Esophagus muscularis mucosa (tissue), 4 donors: ENCODE measurements around the gene BAG5. TPM values are rescaled to one million over a fixed set of nuclear protein-coding genes. Genes with fewer than 3 reads are reported as not detected.

Source experiments
- DNase-seq: peaks from one replicate; pipeline ENCODE4 v3.0.0-alpha.2; 2017; ENCODE audit errors: extremely low spot score
- H3K27ac ChIP-seq, 4 donors: fragments of 200-600 bp; sonication (generic); replicated peaks in 1 of 4; 1 replicate in 3 of 4; 2 replicates in 1 of 4; pipeline ENCODE4 v1.5.1; 2016 to 2019; ENCODE audit warnings: mild to moderate bottlenecking in 1 of 4
- H3K27me3 ChIP-seq, 4 donors: fragments of 200-600 bp; sonication (generic); one replicate each; pipeline versions ENCODE4 v1.5.1 to v1.6.0; 2016 to 2019
- H3K36me3 ChIP-seq, 4 donors: fragments of 200-600 bp; sonication (generic); one replicate each; pipeline ENCODE4 v1.5.1; 2016 to 2019
- H3K4me1 ChIP-seq, 4 donors: fragments of 200-600 bp; sonication (generic); one replicate each; pipeline ENCODE4 v1.5.1; 2016 to 2019
- H3K4me3 ChIP-seq, 4 donors: fragments of 200-600 bp; sonication (generic); 1 replicate in 2 of 4; 2 replicates in 2 of 4; pipeline ENCODE4 v1.5.1; 2016 to 2019; ENCODE audit warnings: mild to moderate bottlenecking in 4 of 4, moderate library complexity in 1 of 4
- H3K9me3 ChIP-seq, 4 donors: fragments of 200-600 bp; sonication (generic); 1 replicate in 3 of 4; 2 replicates in 1 of 4; pipeline ENCODE4 v1.5.1; 2016 to 2019
- EP300 ChIP-seq: sonication (generic); formaldehyde crosslinking; IDR thresholded peaks from one replicate; pipeline ENCODE4 v1.6.1; 2017; ENCODE audit warnings: antibody characterized with exemption
- POLR2A ChIP-seq: fragments of 450-650 bp; IDR thresholded peaks from one replicate; pipeline ENCODE4 v1.6.1; 2017; ENCODE audit warnings: antibody characterized with exemption, moderate library complexity, mild to moderate bottlenecking, low read depth
- POLR2AphosphoS5 ChIP-seq, 2 donors: sonication (generic); formaldehyde crosslinking; IDR thresholded peaks; one replicate each; pipeline ENCODE4 v1.6.1; 2017; ENCODE audit warnings: antibody characterized with exemption in 2 of 2
- WGBS: methylation state at CpG from one replicate; pipeline ENCODE4 v1.1.5; 2018; 5-methylcytosine and 5-hydroxymethylcytosine counted together
- intact Hi-C: fragments of 100-400 bp; cut with DNase I; formaldehyde crosslinking; loops from one replicate; pipeline ENCODE4 v1.15.1; 2023
- total RNA-seq, 4 donors: library from RNA; depleted of rRNA; stranded (reverse); fragments of >200 nt; gene quantifications; one replicate each; pipeline versions ENCODE4 v1.1.0 to v1.2.1, GENCODE V29; 2016
- TF ChIP-seq, protein P1 (sequence below), 3 experiments: fragments of 200-600 bp in 2 of 3; fragments of 450-650 bp in 1 of 3; sonication (generic) in 2 of 3; IDR thresholded peaks; one replicate each; pipeline ENCODE4 v1.5.1; 2017 to 2019; ENCODE audit warnings: antibody characterized with exemption in 3 of 3, mild to moderate bottlenecking in 2 of 3, moderate library complexity in 1 of 3

Gene BAG5
- total RNA-seq, 4 donors from 2014 or later, result 27.4 to 34.7 (median 28.3) TPM

DNA sequence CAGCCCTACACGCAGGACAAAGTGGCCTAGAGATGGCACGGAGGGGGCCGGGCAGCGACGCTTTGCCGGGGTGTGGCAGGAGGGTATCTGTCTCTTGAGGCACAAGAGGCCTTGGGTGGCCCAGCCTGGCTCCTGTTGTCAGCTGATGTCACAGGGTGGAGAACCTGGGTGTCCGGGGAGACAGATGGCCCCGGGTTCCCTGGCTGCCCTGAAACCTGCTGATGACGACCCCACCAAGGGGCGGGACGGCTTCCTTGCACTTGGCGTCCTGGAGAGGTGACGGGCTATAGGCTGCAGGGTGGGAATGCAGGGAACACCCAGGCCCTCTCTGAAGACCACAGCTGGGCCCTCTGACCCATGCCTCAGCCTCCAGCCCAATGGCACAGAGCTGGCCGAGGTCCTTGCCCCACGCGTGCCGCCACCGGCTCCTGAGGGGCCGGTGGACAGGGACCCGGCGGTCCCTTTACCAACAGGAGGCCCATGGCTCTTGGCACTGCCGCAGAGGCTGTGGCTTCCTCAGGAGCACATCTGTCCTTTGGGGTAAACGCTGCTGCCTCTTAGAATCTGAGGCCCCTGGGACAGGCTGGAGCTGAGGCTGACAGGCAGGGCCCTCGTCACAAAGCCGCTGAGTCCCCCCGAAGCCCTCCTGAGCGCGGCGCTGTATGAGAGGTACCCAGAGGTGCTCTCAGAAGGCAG lies 17.1 kb downstream of the BAG5 start:
- peaks cover 0 to 2% (median 0%) of the 10 kb centered on the region in 4 donors for H3K27me3 ChIP-seq
- TF ChIP-seq, protein P1, sequence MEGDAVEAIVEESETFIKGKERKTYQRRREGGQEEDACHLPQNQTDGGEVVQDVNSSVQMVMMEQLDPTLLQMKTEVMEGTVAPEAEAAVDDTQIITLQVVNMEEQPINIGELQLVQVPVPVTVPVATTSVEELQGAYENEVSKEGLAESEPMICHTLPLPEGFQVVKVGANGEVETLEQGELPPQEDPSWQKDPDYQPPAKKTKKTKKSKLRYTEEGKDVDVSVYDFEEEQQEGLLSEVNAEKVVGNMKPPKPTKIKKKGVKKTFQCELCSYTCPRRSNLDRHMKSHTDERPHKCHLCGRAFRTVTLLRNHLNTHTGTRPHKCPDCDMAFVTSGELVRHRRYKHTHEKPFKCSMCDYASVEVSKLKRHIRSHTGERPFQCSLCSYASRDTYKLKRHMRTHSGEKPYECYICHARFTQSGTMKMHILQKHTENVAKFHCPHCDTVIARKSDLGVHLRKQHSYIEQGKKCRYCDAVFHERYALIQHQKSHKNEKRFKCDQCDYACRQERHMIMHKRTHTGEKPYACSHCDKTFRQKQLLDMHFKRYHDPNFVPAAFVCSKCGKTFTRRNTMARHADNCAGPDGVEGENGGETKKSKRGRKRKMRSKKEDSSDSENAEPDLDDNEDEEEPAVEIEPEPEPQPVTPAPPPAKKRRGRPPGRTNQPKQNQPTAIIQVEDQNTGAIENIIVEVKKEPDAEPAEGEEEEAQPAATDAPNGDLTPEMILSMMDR (IDR thresholded peaks at IDR 0.05), result no peak
- TF ChIP-seq POLR2A (no peak), POLR2AphosphoS5 (IDR thresholded peaks at IDR 0.05) (no peak), EP300 (no peak)
- no peaks in the 10 kb centered on the region for H3K9me3 ChIP-seq
- H3K27ac ChIP-seq, result peak overlapping the region; percentile 93 to 97 (median 94)
- intact Hi-C loops, result no loop called here
- no peaks in the 10 kb centered on the region for H3K36me3 ChIP-seq
- H3K4me1 ChIP-seq, result peaks cover 72 to 100% (median 98%) of the 10 kb centered on the region in 4 donors
- H3K4me3 ChIP-seq, result no peak overlapping the region
- 92% methylated on average over 15 of the region's 29 CpGs for WGBS
- no peak for DNase-seq

DNA sequence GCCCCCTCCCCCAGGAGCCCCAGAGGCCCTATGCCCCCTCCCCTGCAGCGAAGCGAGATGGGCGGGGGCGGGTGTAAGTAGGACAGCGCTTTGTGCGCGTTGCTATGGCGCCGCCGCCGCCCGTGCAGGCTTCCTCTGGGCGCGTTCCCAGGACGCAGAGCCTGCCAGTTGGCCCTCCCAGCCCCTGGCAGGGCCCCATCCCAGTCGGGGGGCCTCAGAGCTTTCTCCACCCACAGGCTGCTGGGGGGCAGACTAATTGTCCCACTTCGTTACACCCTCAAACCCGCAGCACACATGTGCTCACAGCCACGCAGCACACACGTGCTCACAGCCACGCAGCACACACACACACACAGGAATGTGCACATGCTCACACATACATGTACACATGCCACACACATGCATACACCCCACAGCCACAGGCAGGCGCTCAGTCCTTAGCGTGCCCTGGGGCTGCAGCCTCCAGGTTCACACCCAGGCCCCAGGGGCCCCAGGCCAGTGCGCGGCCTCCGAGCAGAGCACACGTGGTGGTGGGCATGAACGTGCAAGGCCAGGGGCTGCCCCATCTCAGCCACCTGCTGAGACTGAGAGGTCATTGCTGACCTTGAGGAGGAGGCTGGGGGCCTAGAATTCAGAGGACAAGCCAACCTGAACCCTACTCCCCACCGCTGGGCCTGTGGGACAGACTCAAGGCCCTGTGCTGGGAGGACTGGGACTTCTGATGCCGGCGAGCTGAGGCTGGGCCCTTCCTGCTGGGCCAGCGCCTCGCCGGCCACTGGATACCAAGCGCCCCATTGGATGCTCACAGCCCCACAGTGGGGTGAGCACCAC lies 17.9 kb downstream of the BAG5 start:
- peak overlapping the region; percentile 93 to 97 (median 94) for H3K27ac ChIP-seq
- H3K4me3 ChIP-seq, result peak overlapping the region in 1 of 4 donors; percentile 12
- 37% methylated on average over 2 of the region's 35 CpGs for WGBS
- H3K36me3 ChIP-seq, result no peaks in the 10 kb centered on the region
- no peak for DNase-seq
- intact Hi-C loops, result no loop called here
- peaks cover 69 to 100% (median 98%) of the 10 kb centered on the region in 4 donors for H3K4me1 ChIP-seq
- TF ChIP-seq POLR2AphosphoS5 (IDR thresholded peaks at IDR 0.05) (peak; percentile 45 to 60), POLR2A (no peak)
- H3K27me3 ChIP-seq, result peaks cover 0 to 2% (median 0%) of the 10 kb centered on the region in 4 donors
- H3K9me3 ChIP-seq, result no peaks in the 10 kb centered on the region

DNA sequence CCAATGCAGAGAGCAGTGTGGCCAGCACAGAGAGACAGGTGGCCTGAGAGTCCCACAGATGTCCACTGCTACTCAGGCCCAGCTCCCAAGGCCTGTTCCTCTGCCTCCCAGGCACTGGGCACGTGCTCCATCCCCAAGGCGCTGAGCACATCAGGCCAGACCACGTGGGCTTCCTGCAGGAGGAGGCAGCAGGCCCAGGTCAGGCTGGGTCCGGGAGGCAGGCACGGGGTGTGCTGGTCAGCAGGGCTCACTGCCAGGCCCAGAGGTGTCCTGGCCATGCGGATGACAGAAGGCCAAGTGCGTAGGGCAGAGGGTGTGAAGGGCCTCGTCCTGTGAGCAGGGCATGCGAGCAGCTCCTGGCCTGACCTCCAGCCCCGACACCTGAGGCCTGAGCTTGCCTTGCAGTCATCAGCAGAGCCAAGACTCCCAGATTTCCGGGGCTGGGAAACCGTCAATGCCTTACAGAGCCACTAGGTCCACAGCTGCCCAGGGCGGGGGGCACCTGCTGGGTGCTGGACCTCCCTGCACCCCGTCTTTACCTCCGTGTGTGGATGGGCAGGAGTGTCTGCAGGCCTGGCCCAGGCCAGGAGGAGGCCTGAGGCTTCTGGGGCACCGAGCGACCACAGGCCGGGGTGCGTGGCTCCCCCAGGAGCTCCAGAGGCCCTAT lies 18.6 kb downstream of the BAG5 start:
- intact Hi-C loops, result no loop called here
- H3K4me1 ChIP-seq, result peaks cover 69 to 100% (median 98%) of the 10 kb centered on the region in 4 donors
- H3K9me3 ChIP-seq, result no peaks in the 10 kb centered on the region
- H3K4me3 ChIP-seq, result peak overlapping the region in 1 of 4 donors; percentile 12
- H3K36me3 ChIP-seq, result no peaks in the 10 kb centered on the region
- H3K27me3 ChIP-seq, result no peaks in the 10 kb centered on the region
- TF ChIP-seq, protein P1 (IDR thresholded peaks at IDR 0.05), result no peak
- peak; percentile 67 to 85 for TF ChIP-seq POLR2AphosphoS5 (IDR thresholded peaks at IDR 0.05)
- DNase-seq, result no peak
- peak overlapping the region; percentile 93 to 97 (median 94) for H3K27ac ChIP-seq
- 30% methylated on average over 6 of the region's 19 CpGs for WGBS

DNA sequence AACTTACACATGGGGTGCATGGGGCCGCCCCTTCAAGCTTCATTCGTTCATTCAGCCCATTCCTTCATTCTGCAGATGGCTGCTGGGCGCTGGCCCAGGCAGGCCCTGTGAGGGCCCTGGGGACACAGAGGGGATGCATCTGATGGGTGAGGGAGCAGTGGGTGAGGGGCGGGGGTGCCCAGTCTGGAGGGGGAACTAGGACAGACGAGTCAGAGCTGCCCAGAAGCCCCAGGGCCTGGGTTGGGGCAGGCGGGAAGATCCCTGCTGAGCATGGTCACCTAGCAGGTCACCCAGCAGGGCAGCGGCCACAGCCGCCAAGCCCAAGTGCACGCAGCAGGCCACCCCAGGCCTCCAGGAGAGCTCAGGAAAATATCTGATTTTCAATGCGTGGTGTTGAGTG lies 19.3 kb downstream of the BAG5 start:
- no peak for DNase-seq
- Histone ChIP-seq H3K27me3 (no peaks in the 10 kb centered on the region), H3K27ac (peak overlapping the region; percentile 93 to 97 (median 94)), H3K9me3 (no peaks in the 10 kb centered on the region), H3K4me1 (peaks cover 74 to 100% (median 98%) of the 10 kb centered on the region in 4 donors), H3K36me3 (no peaks in the 10 kb centered on the region), H3K4me3 (peak overlapping the region in 2 of 4 donors; percentile 4 to 34)
- WGBS, result 54% methylated on average over 3 of the region's 10 CpGs
- intact Hi-C loops, result no loop called here
- no peak for TF ChIP-seq POLR2A
- no peak for TF ChIP-seq EP300
- TF ChIP-seq POLR2AphosphoS5 (IDR thresholded peaks at IDR 0.05), result no peak
- TF ChIP-seq, protein P1 (IDR thresholded peaks at IDR 0.05), result no peak
